ENCODE measurements around the gene CST11. TPM values are rescaled to one million over a fixed set of nuclear protein-coding genes. Genes with fewer than 3 reads are reported as not detected.

The CST11 gene
- total RNA-seq, 4 donors from 2014 or later = not detected

GRCh38 chr20:23453549-23454543 lies 1.2 kb upstream of the CST11 start:
- no peaks in the 10 kb centered on the region for H3K36me3 ChIP-seq
- DNase-seq = no peak
- no peak for ATAC-seq
- no peaks in the 10 kb centered on the region for H3K4me1 ChIP-seq
- no peak overlapping the region for H3K27ac ChIP-seq
- intact Hi-C loops (cut with DNase I; ENCODE audit: low total_unique reads) (no loop called here), in situ Hi-C loops (cut with MboI; ENCODE audit: low sequenced_read_pairs in 4 of 4) (no loop called here)
- TF ChIP-seq CTCF (IDR thresholded peaks at IDR 0.05 in 4 of 5, conservative IDR thresholded peaks at IDR 0.05 in 1 of 5) (no peak), POLR2A (IDR thresholded peaks at IDR 0.05) (no peak)
- H3K9me3 ChIP-seq = no peaks in the 10 kb centered on the region
- peaks cover 0 to 6% (median 0%) of the 10 kb centered on the region in 3 donors for H3K27me3 ChIP-seq
- H3K4me3 ChIP-seq = no peak overlapping the region

- Histone ChIP-seq H3K4me1 (no peaks in the 10 kb centered on the region), H3K4me3 (no peak overlapping the region), H3K27ac (no peak overlapping the region), H3K36me3 (no peaks in the 10 kb centered on the region), H3K27me3 (peaks cover 0 to 6% (median 0%) of the 10 kb centered on the region in 3 donors), H3K9me3 (no peaks in the 10 kb centered on the region)
- DNase-seq (no peak), ATAC-seq (no peak)
- in situ Hi-C loops (cut with MboI; ENCODE audit: low sequenced_read_pairs in 4 of 4) (no loop called here), intact Hi-C loops (cut with DNase I; ENCODE audit: low total_unique reads) (no loop called here)
- TF ChIP-seq POLR2A (IDR thresholded peaks at IDR 0.05) = no peak
- no peak for TF ChIP-seq CTCF (IDR thresholded peaks at IDR 0.05 in 4 of 5, conservative IDR thresholded peaks at IDR 0.05 in 1 of 5)
These were observed 654 bp downstream of the CST11 start for GRCh38 chr20:23451956-23452487.

GRCh38 chr20:23450877-23451276 lies 1.8 kb downstream of the CST11 start:
- no peak for ATAC-seq
- H3K4me3 ChIP-seq = no peak overlapping the region
- H3K27ac ChIP-seq = no peak overlapping the region
- H3K9me3 ChIP-seq = no peaks in the 10 kb centered on the region
- TF ChIP-seq CTCF (IDR thresholded peaks at IDR 0.05 in 4 of 5, conservative IDR thresholded peaks at IDR 0.05 in 1 of 5) (no peak), POLR2A (IDR thresholded peaks at IDR 0.05) (no peak)
- H3K27me3 ChIP-seq = peaks cover 0 to 6% (median 0%) of the 10 kb centered on the region in 3 donors
- intact Hi-C loops (cut with DNase I; ENCODE audit: low total_unique reads) = no loop called here
- H3K4me1 ChIP-seq = no peaks in the 10 kb centered on the region
- no peaks in the 10 kb centered on the region for H3K36me3 ChIP-seq
- DNase-seq = no peak
- in situ Hi-C loops (cut with MboI; ENCODE audit: low sequenced_read_pairs in 4 of 4) = no loop called here

GRCh38 chr20:23449421-23449820 lies 3.3 kb downstream of the CST11 start:
- Histone ChIP-seq H3K27ac (no peak overlapping the region), H3K9me3 (no peaks in the 10 kb centered on the region), H3K4me1 (no peaks in the 10 kb centered on the region), H3K27me3 (peaks cover 0 to 3% (median 0%) of the 10 kb centered on the region in 3 donors), H3K4me3 (no peak overlapping the region), H3K36me3 (no peaks in the 10 kb centered on the region)
- DNase-seq (no peak), ATAC-seq (no peak)
- intact Hi-C loops (cut with DNase I; ENCODE audit: low total_unique reads) (no loop called here), in situ Hi-C loops (cut with MboI; ENCODE audit: low sequenced_read_pairs in 4 of 4) (loop anchor here (10.0 to 25.0 kb wide), 4 partner anchors 155 to 762 kb away; partner anchors contain the start of genes GGTLC1 (in 3 of the 4) and CST9 (in 1 of the 4))
- no peak for TF ChIP-seq CTCF (IDR thresholded peaks at IDR 0.05 in 4 of 5, conservative IDR thresholded peaks at IDR 0.05 in 1 of 5)
